HepG2 (cell line): ENCODE data around the gene ARPP21. TPM values are rescaled to one million over a fixed set of nuclear protein-coding genes. Genes with fewer than 3 reads are reported as not detected.

Source experiments
- ATAC-seq: fragments of 200-7000 bp; cut with Tn5 transposase; 3 replicates; pipeline ENCODE4 v1.9.1; 2020; ENCODE audit warnings: mild to moderate bottlenecking, moderate library complexity
- BruUV-seq: library from RNA; stranded (reverse); fragments of 400-500 nt; replicated peaks from 2 replicates; lab custom pipeline; 2021; lab: Mats Ljungman, UMichigan
- CTCF ChIA-PET: fragments of 300-600 bp; formaldehyde crosslinking; extraction: SDS; loops from one replicate; lab custom pipeline; 2021; ENCODE audit warnings: low total read pairs, inconsistent platforms, low intra/inter-chr PET ratio; lab: Yijun Ruan, JAX
- POLR2A ChIA-PET: fragments of 350-600 bp; sonication (Branson Sonifier 250); formaldehyde crosslinking; loops from one replicate; lab custom pipeline; 2020; ENCODE audit warnings: antibody characterized with exemption, inconsistent platforms; lab: Yijun Ruan, JAX
- DNase-seq: peaks from one replicate; pipeline ENCODE4 v3.0.0-alpha.2; 2015; ENCODE audit warnings: low spot score
- FAIRE-seq: peaks from 3 replicates; lab custom pipeline; 2011; peaks lifted over from hg19 to GRCh38; lab: Jason Lieb, UNC
- H2AFZ ChIP-seq: one replicate; pipeline ENCODE4 v1.6.1; 2011; ENCODE audit warnings: low read length, inconsistent platforms
- H3K27ac ChIP-seq: fragments of 300-600 bp; 3 replicates; pipeline ENCODE4 v1.8.0; 2011; ENCODE audit warnings: mixed run types, mild to moderate bottlenecking, mixed read lengths, low read length, inconsistent platforms; ENCODE audit not compliant: insufficient read depth; ENCODE audit errors: extremely low read length
- H3K27me3 ChIP-seq, 2 experiments: fragments of 200-600 bp in 1 of 2; 2 replicates in 1 of 2; 3 replicates in 1 of 2; pipeline versions ENCODE4 v1.6.0 to v1.8.0; 2011; ENCODE audit warnings: low read length in 2 of 2, mild to moderate bottlenecking in 2 of 2, moderate library complexity in 2 of 2, inconsistent platforms in 1 of 2; ENCODE audit not compliant: insufficient read depth in 2 of 2, control insufficient read depth in 1 of 2
- H3K36me3 ChIP-seq, 2 experiments: fragments of 200-600 bp in 1 of 2; replicated peaks in 1 of 2; 2 replicates in 1 of 2; 3 replicates in 1 of 2; pipeline versions ENCODE4 v1.5.1 to v1.8.0; 2011; ENCODE audit warnings: low read length in 2 of 2, inconsistent platforms in 1 of 2; ENCODE audit not compliant: insufficient read depth in 2 of 2, control insufficient read depth in 1 of 2
- H3K4me1 ChIP-seq: 2 replicates; pipeline ENCODE4 v1.5.1; 2012; ENCODE audit warnings: low read length, inconsistent platforms; ENCODE audit not compliant: insufficient read depth
- H3K4me2 ChIP-seq: 2 replicates; pipeline ENCODE4 v1.6.0; 2011; ENCODE audit warnings: low read depth, low read length, inconsistent platforms
- H3K4me3 ChIP-seq, 3 experiments: fragments of 200-600 bp in 1 of 3; sonication (generic), shearing (Covaris generic) in 1 of 3; replicated peaks in 1 of 3; 2 replicates each; pipeline ENCODE4 v1.5.1; 2011 to 2016; ENCODE audit warnings: low read length in 3 of 3, inconsistent platforms in 2 of 3, low read depth in 2 of 3, mild to moderate bottlenecking in 2 of 3, control low read depth in 1 of 3, mixed read lengths in 1 of 3; ENCODE audit not compliant: insufficient read depth in 1 of 3
- H3K79me2 ChIP-seq: one replicate; pipeline ENCODE4 v1.6.1; 2011; ENCODE audit warnings: low read length, inconsistent platforms; ENCODE audit not compliant: insufficient read depth
- H3K9ac ChIP-seq: 2 replicates; pipeline ENCODE4 v1.6.0; 2011; ENCODE audit warnings: mild to moderate bottlenecking, low read depth, low read length, inconsistent platforms; ENCODE audit not compliant: insufficient read depth
- H3K9me3 ChIP-seq: 2 replicates; pipeline ENCODE4 v1.5.1; 2012; ENCODE audit warnings: mild to moderate bottlenecking, low read length
- H4K20me1 ChIP-seq: 2 replicates; pipeline ENCODE4 v1.6.0; 2011; ENCODE audit warnings: inconsistent platforms, mild to moderate bottlenecking, low read length, moderate library complexity; ENCODE audit not compliant: insufficient read depth
- ADNP ChIP-seq: sonication (generic); formaldehyde crosslinking; IDR thresholded peaks from 2 replicates; pipeline ENCODE4 v1.4.0; 2020; ENCODE audit warnings: missing genetic modification reagents
- BORCS8-MEF2B ChIP-seq: sonication (generic); formaldehyde crosslinking; IDR thresholded peaks from 2 replicates; pipeline ENCODE4 v1.8.0; 2022; ENCODE audit warnings: mild to moderate bottlenecking, missing genetic modification reagents
- MBNL3 ChIP-seq: fragments of 250-450 bp; sonication (Bioruptor Pico); conservative IDR thresholded peaks from 2 replicates; pipeline ENCODE4 v1.8.0; 2022; ENCODE audit warnings: mild to moderate bottlenecking, inconsistent platforms
- POGZ ChIP-seq: sonication (generic); formaldehyde crosslinking; IDR thresholded peaks from 2 replicates; pipeline ENCODE4 v1.4.0; 2020; ENCODE audit warnings: mild to moderate bottlenecking, missing genetic modification reagents
- PRPF4 ChIP-seq: fragments of 200-400 bp; formaldehyde crosslinking; IDR thresholded peaks from 2 replicates; pipeline ENCODE4 v1.6.1; 2016; ENCODE audit warnings: low read length, low read depth; ENCODE audit not compliant: poor library complexity, severe bottlenecking
- THYN1 ChIP-seq: sonication (generic); formaldehyde crosslinking; IDR thresholded peaks from 2 replicates; pipeline ENCODE4 v1.8.1; 2023; ENCODE audit warnings: low read depth, mild to moderate bottlenecking, moderate library complexity, missing genetic modification reagents, borderline replicate concordance
- ZHX2 ChIP-seq, 2 experiments: sonication (generic) in 1 of 2; formaldehyde crosslinking in 1 of 2; IDR thresholded peaks; 2 replicates each; pipeline versions ENCODE4 v1.6.1 to v1.9.0; 2014 to 2022; ENCODE audit warnings: antibody characterized with exemption in 1 of 2, borderline replicate concordance in 1 of 2, inconsistent platforms in 1 of 2, low read depth in 1 of 2, missing genetic modification reagents in 1 of 2
- ZMYM3 ChIP-seq: sonication (generic); formaldehyde crosslinking; IDR thresholded peaks from 2 replicates; pipeline ENCODE4 v1.5.1; 2020; ENCODE audit warnings: mild to moderate bottlenecking, missing genetic modification reagents
- ZNF776 ChIP-seq: sonication (generic); formaldehyde crosslinking; IDR thresholded peaks from 2 replicates; pipeline ENCODE4 v1.4.0; 2020; ENCODE audit warnings: mild to moderate bottlenecking, missing genetic modification reagents
- WGBS: methylation state at CpG from one replicate; pipeline ENCODE4 v1.1.6; 2017; ENCODE audit warnings: low lambda C conversion rate; 5-methylcytosine and 5-hydroxymethylcytosine counted together
- in situ Hi-C: cut with HindIII; loops from 2 replicates; pipeline ENCODE4 v1.10.0; 2017; ENCODE audit warnings: low pct_unique_long_range_greater_than_20kb; ENCODE audit not compliant: extremely low pct_ligation_motif_present
- intact Hi-C: fragments of 100-400 bp; cut with micrococcal nuclease; formaldehyde crosslinking; loops from one replicate; pipeline ENCODE4 v1.10.0; 2022; ENCODE audit not compliant: unreplicated experiment
- polyA plus RNA-seq, 8 experiments: library from polyadenylated mRNA; depleted of rRNA in 3 of 8; stranded (reverse) in 7 of 8; unstranded in 1 of 8; fragments of >200 nt; fragmentation: Illumina TruSeq in 4 of 8; extraction: Trizol in 4 of 8; gene quantifications; 2 replicates each; pipeline versions ENCODE4 v1.2.1 to v1.2.3, GENCODE V29; 2011 to 2016; ENCODE audit warnings: low read depth in 4 of 8, missing spikeins in 1 of 8, mixed read lengths in 1 of 8; ENCODE audit not compliant: insufficient read depth in 1 of 8
- total RNA-seq, 5 experiments: library from RNA; depleted of rRNA; stranded (reverse); fragments of >200 nt; fragmentation: Illumina TruSeq; extraction: Trizol; gene quantifications; 2 replicates each; pipeline ENCODE4 v1.2.3, GENCODE V29; 2016; ENCODE audit warnings: low read depth in 1 of 5

ARPP21 gene
- total and polyA plus RNA-seq, 2 of the 13 experiments (the other 11 are each of a cell fraction or from before 2014, with no cell fraction given) = not detected

- ATAC-seq (no peak), DNase-seq (no peak), FAIRE-seq (no peak)
- ChIA-PET CTCF (no interaction called here), POLR2A (no interaction called here)
- Histone ChIP-seq H3K79me2 (no peaks in the 10 kb centered on the region), H3K4me3 (no peak overlapping the region), H3K4me1 (no peaks in the 10 kb centered on the region), H4K20me1 (no peaks in the 10 kb centered on the region), H3K27ac (no peak overlapping the region), H3K9me3 (no peaks in the 10 kb centered on the region; the same call in 1 of the 2 replicates), H3K9ac (no peak overlapping the region), H3K27me3 (no peaks in the 10 kb centered on the region), H3K36me3 (no peaks in the 10 kb centered on the region), H2AFZ (no peak overlapping the region), H3K4me2 (no peak overlapping the region)
- in situ Hi-C loops (no loop called here), intact Hi-C loops (no loop called here)
- TF ChIP-seq ZMYM3 = no peak
- TF ChIP-seq ADNP = no peak
- no peak for TF ChIP-seq MBNL3 (CRISPR knock-in tag)
- no TSS peak for BruUV-seq
- WGBS = 23% methylated on average over 4 of the region's 4 CpGs
These were observed 138.5 kb downstream of the ARPP21 start for GRCh38 chr3:35777563-35778554.

- Histone ChIP-seq H3K4me3 (no peak overlapping the region), H3K27ac (no peak overlapping the region), H3K9ac (no peak overlapping the region), H3K4me1 (no peaks in the 10 kb centered on the region), H3K27me3 (no peaks in the 10 kb centered on the region), H3K4me2 (no peak overlapping the region), H3K36me3 (no peaks in the 10 kb centered on the region), H3K9me3 (peaks cover 15% of the 10 kb centered on the region), H2AFZ (no peak overlapping the region), H4K20me1 (no peaks in the 10 kb centered on the region), H3K79me2 (no peaks in the 10 kb centered on the region)
- intact Hi-C loops (no loop called here), in situ Hi-C loops (no loop called here)
- ChIA-PET CTCF (no interaction called here), POLR2A (no interaction called here)
- FAIRE-seq (no peak), ATAC-seq (no peak), DNase-seq (no peak)
- BruUV-seq = no TSS peak
- TF ChIP-seq POGZ (CRISPR knock-in tag) = no peak
- TF ChIP-seq PRPF4 = no peak
- TF ChIP-seq ZHX2 (IDR thresholded peaks at IDR 0.05; ENCODE audit: low read depth) = no peak
- no peak for TF ChIP-seq ZHX2 (CRISPR knock-in tag; IDR thresholded peaks at IDR 0.05; ENCODE audit: borderline replicate concordance)
- TF ChIP-seq ZNF776 (CRISPR knock-in tag) = no peak
- TF ChIP-seq BORCS8-MEF2B = no peak
- TF ChIP-seq THYN1 = no peak
These were observed 140.3 kb downstream of the ARPP21 start for GRCh38 chr3:35779611-35780010.
